Measurements from ENCODE around the gene DYNLL2.
"Not testable (repeated sequence)": the region's sequence is repeated elsewhere in the genome, so short reads cannot be mapped to it uniquely, and the experiment has no call there.

DYNLL2 gene

GRCh38 chr17:58107306-58107705, 24.1 kb downstream of the DYNLL2 start:
- H3K9me3 ChIP-seq (ENCODE audit: control insufficient read depth, insufficient read depth, low read length): no peaks in the 10 kb centered on the region
- no peaks in the 10 kb centered on the region for H3K36me3 ChIP-seq (ENCODE audit: insufficient read depth, low read length)
- no peak overlapping the region for H3K9ac ChIP-seq (ENCODE audit: low read depth, low read length)
- H3K4me1 ChIP-seq (ENCODE audit: insufficient read depth, low read length): no peaks in the 10 kb centered on the region

DNA sequence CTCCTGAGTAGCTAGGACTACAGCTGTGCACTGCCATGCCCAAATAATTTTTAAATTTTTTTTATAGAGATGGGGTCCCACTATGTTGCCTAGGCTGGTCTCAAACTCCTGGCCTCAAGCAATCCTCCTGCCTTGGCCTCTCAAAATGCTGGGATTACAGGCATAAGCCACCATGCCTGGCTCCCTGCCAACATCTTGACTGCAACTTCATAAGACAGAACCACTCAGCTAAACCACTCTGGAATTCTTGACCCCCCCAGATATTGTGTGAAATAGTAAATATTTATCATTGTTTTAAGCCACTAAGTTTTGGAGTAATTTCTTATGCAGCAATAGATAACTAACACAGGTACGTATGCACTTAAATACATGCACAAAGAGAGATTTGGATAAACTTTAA, 26.0 kb downstream of the DYNLL2 start:
- H3K4me1 ChIP-seq (ENCODE audit: insufficient read depth, low read length): no peaks in the 10 kb centered on the region
- H3K9me3 ChIP-seq (ENCODE audit: control insufficient read depth, insufficient read depth, low read length): no peaks in the 10 kb centered on the region
- no peaks in the 10 kb centered on the region for H3K36me3 ChIP-seq (ENCODE audit: insufficient read depth, low read length)
- no peak overlapping the region for H3K9ac ChIP-seq (ENCODE audit: low read depth, low read length)

GRCh38 chr17:58110012-58110411, 26.8 kb downstream of the DYNLL2 start:
- Histone ChIP-seq H3K4me1 (ENCODE audit: insufficient read depth, low read length) (no peaks in the 10 kb centered on the region), H3K36me3 (ENCODE audit: insufficient read depth, low read length) (no peaks in the 10 kb centered on the region), H3K9me3 (ENCODE audit: control insufficient read depth, insufficient read depth, low read length) (no peaks in the 10 kb centered on the region), H3K9ac (ENCODE audit: low read depth, low read length) (no peak overlapping the region)

GRCh38 chr17:58111676-58112075, 28.5 kb downstream of the DYNLL2 start:
- no peaks in the 10 kb centered on the region for H3K36me3 ChIP-seq (ENCODE audit: insufficient read depth, low read length)
- no peak overlapping the region for H3K9ac ChIP-seq (ENCODE audit: low read depth, low read length)
- H3K4me1 ChIP-seq (ENCODE audit: insufficient read depth, low read length): no peaks in the 10 kb centered on the region
- no peaks in the 10 kb centered on the region for H3K9me3 ChIP-seq (ENCODE audit: control insufficient read depth, insufficient read depth, low read length)

GRCh38 chr17:58112970-58113631, 29.9 kb downstream of the DYNLL2 start:
- no peaks in the 10 kb centered on the region for H3K9me3 ChIP-seq (ENCODE audit: control insufficient read depth, insufficient read depth, low read length)
- no peaks in the 10 kb centered on the region for H3K4me1 ChIP-seq (ENCODE audit: insufficient read depth, low read length)
- H3K9ac ChIP-seq (ENCODE audit: low read depth, low read length): no peak overlapping the region
- H3K36me3 ChIP-seq (ENCODE audit: insufficient read depth, low read length): no peaks in the 10 kb centered on the region

GRCh38 chr17:58113947-58114346, 30.7 kb downstream of the DYNLL2 start:
- Histone ChIP-seq H3K9ac (ENCODE audit: low read depth, low read length) (no peak overlapping the region), H3K36me3 (ENCODE audit: insufficient read depth, low read length) (no peaks in the 10 kb centered on the region), H3K9me3 (ENCODE audit: control insufficient read depth, insufficient read depth, low read length) (no peaks in the 10 kb centered on the region), H3K4me1 (ENCODE audit: insufficient read depth, low read length) (no peaks in the 10 kb centered on the region)

DNA sequence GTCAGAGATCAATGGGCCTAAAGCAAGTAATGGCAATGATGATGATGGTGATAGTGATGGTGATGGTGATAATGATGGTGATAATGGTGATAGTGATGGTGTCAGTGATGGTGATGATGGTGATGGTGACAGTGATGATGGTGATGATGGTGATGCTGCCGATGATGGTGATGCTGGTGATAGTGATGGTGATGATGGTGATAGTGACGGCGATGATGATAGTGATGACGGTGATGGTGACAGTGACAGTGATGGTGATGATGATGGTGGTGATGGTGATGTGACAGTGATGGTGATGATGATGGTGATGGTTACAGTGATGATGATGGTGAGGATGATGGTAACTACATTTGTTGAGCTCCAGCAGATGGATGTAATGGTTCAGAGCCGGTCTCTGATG, 34.2 kb downstream of the DYNLL2 start:
- Histone ChIP-seq H3K9me3 (ENCODE audit: control insufficient read depth, insufficient read depth, low read length) (no peaks in the 10 kb centered on the region), H3K36me3 (ENCODE audit: insufficient read depth, low read length) (no peaks in the 10 kb centered on the region), H3K4me1 (ENCODE audit: insufficient read depth, low read length) (no peaks in the 10 kb centered on the region), H3K9ac (ENCODE audit: low read depth, low read length) (no peak overlapping the region)

GRCh38 chr17:58119491-58119890, 36.3 kb downstream of the DYNLL2 start:
- Histone ChIP-seq H3K36me3 (ENCODE audit: insufficient read depth, low read length) (no peaks in the 10 kb centered on the region), H3K9me3 (ENCODE audit: control insufficient read depth, insufficient read depth, low read length) (no peaks in the 10 kb centered on the region), H3K9ac (ENCODE audit: low read depth, low read length) (no peak overlapping the region), H3K4me1 (ENCODE audit: insufficient read depth, low read length) (no peaks in the 10 kb centered on the region)

GRCh38 chr17:58120195-58120822, 37.1 kb downstream of the DYNLL2 start:
- Histone ChIP-seq H3K4me1 (ENCODE audit: insufficient read depth, low read length) (no peaks in the 10 kb centered on the region), H3K9ac (ENCODE audit: low read depth, low read length) (no peak overlapping the region), H3K9me3 (ENCODE audit: control insufficient read depth, insufficient read depth, low read length) (no peaks in the 10 kb centered on the region), H3K36me3 (ENCODE audit: insufficient read depth, low read length) (no peaks in the 10 kb centered on the region)

DNA sequence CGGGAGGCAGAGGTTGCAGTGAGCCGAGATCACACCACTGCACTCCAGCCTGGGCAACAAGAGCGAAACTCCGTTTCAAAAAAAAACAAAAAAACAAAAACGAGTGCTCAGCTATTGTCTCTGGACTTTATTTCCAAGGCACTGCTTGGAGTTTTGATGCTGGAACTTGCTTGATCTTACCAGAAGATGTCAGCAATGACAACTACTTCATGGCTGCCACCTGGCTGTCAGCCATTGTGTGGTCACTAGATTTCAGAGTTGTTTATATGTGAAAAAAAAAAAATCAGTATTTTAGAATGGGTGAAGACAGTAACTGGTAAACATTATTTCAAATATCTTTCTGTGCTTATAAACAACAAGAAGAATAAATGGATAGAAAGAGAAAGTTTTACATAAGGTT, 38.7 kb downstream of the DYNLL2 start:
- Histone ChIP-seq H3K4me1 (ENCODE audit: insufficient read depth, low read length) (no peaks in the 10 kb centered on the region), H3K9me3 (ENCODE audit: control insufficient read depth, insufficient read depth, low read length) (no peaks in the 10 kb centered on the region), H3K9ac (ENCODE audit: low read depth, low read length) (no peak overlapping the region), H3K36me3 (ENCODE audit: insufficient read depth, low read length) (no peaks in the 10 kb centered on the region)

DNA sequence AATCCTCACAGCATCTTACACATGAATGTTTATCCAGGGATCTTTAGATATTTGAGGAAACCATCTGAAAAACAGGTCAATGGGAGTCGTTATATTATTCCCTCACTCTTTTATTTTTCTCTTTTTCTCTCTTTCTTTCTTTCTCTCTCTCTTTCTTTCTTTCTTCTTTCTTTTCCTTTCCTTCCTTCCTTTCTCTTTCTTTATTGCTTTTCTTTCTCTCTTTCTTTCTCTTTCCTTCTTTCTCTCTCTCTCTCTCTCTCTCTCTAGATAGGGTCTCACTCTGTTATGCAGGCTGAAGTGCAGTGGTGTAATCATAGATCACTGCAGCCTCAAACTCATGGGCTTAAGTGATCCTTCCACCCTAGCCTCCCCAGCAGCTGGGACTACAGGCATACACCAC, 44.6 kb downstream of the DYNLL2 start:
- Histone ChIP-seq H3K9ac (ENCODE audit: low read depth, low read length) (no peak overlapping the region), H3K4me1 (ENCODE audit: insufficient read depth, low read length) (no peaks in the 10 kb centered on the region), H3K36me3 (ENCODE audit: insufficient read depth, low read length) (no peaks in the 10 kb centered on the region), H3K9me3 (ENCODE audit: control insufficient read depth, insufficient read depth, low read length) (no peaks in the 10 kb centered on the region)

- H3K9ac ChIP-seq (ENCODE audit: low read depth, low read length); H3K4me1 ChIP-seq (ENCODE audit: insufficient read depth, low read length); H3K36me3 ChIP-seq (ENCODE audit: insufficient read depth, low read length); H3K9me3 ChIP-seq (ENCODE audit: control insufficient read depth, insufficient read depth, low read length): not testable (repeated sequence)
Measured at GRCh38 chr17:58132697-58133096, 49.5 kb downstream of the DYNLL2 start.

GRCh38 chr17:58136669-58137279, 53.6 kb downstream of the DYNLL2 start:
- no peaks in the 10 kb centered on the region for H3K4me1 ChIP-seq (ENCODE audit: insufficient read depth, low read length)
- H3K9me3 ChIP-seq (ENCODE audit: control insufficient read depth, insufficient read depth, low read length): no peaks in the 10 kb centered on the region
- H3K9ac ChIP-seq (ENCODE audit: low read depth, low read length): no peak overlapping the region
- H3K36me3 ChIP-seq (ENCODE audit: insufficient read depth, low read length): no peaks in the 10 kb centered on the region

GRCh38 chr17:58141505-58141904, 58.3 kb downstream of the DYNLL2 start:
- Histone ChIP-seq H3K9ac (ENCODE audit: low read depth, low read length) (no peak overlapping the region), H3K36me3 (ENCODE audit: insufficient read depth, low read length) (no peaks in the 10 kb centered on the region), H3K4me1 (ENCODE audit: insufficient read depth, low read length) (no peaks in the 10 kb centered on the region), H3K9me3 (ENCODE audit: control insufficient read depth, insufficient read depth, low read length) (peaks cover 6% of the 10 kb centered on the region; the same call in 1 of the 2 replicates)

- not testable (repeated sequence) for H3K36me3 ChIP-seq (ENCODE audit: insufficient read depth, low read length); H3K9me3 ChIP-seq (ENCODE audit: control insufficient read depth, insufficient read depth, low read length); H3K4me1 ChIP-seq (ENCODE audit: insufficient read depth, low read length); H3K9ac ChIP-seq (ENCODE audit: low read depth, low read length)
Measured at GRCh38 chr17:58143335-58143734, 60.1 kb downstream of the DYNLL2 start.

Data from ES-I3 (cell line).